Fibroblast of skin of right biceps (primary cell): ENCODE data around the gene PTK6.
"Not testable (repeated sequence)": the region's sequence is repeated elsewhere in the genome, so short reads cannot be mapped to it uniquely, and the experiment has no call there.

Experiments used
- DNase-seq: peaks from one replicate; pipeline ENCODE4 v3.0.0-alpha.2; 2013

PTK6 gene

GRCh38 chr20:63491635-63492230, 45.4 kb downstream of the PTK6 start:
- no peak for DNase-seq

- no peak for DNase-seq
These were observed 46.1 kb downstream of the PTK6 start for GRCh38 chr20:63491078-63491477.

DNA sequence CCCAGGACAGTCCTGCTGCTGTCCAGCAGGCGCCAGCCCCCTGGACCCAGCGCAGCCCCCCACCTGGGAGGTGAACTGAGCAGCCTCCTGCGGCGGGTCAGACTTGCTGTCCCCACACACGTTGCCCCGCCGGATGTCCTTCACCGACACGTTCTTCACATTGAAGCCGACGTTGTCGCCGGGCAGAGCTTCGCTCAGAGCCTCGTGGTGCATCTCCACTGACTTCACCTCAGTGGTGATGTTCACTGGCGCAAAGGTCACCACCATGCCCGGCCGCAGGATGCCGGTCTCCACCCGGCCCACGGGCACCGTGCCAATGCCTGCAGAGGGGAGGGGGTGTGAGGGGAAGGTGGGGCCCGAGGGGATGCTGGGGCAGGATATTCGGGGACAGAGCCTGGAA, 46.8 kb downstream of the PTK6 start:
- no peak for DNase-seq

DNA sequence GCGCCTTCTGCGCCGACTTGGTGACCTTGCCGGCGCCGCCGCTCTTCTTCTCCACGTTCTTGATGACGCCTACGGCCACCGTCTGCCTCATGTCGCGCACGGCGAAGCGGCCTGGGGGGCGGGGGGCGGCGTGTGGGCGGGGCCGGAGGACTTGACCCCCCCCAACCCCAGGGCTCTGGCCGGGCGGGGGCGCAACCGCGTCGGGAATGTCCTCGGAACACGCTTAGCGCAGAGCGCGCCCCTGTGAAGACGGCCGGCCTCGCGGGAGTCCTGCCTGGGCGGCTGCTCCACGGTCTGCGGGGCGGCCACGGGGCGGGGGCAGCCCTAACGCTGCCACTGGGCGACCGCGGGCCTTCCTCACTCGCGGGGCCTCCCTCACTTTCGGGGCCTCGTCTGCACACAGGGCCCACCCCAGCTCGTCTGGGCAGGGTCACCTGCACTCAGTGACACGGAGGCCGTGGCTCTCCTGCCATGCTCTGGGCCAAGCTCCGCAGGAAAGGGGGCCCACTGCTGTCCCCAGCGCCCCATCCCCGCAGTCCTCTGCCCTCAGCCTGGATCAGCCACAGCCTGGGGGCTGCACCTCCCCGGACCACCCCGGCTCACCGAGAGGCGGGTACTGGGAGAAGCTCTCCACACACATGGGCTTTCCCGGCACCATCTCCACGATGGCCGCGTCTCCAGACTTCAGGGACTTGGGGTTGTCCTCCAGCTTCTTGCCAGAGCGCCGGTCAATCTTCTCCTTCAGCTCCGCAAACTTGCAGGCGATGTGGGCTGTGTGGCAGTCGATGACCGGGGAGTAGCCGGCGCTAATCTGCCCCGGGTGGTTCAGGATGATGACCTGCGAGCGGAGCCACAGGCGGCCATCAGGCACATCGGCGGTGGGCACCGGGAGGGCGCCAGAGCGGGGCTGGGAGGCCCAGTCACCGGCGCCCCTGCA, 48.6 kb downstream of the PTK6 start:
- no peak for DNase-seq

DNA sequence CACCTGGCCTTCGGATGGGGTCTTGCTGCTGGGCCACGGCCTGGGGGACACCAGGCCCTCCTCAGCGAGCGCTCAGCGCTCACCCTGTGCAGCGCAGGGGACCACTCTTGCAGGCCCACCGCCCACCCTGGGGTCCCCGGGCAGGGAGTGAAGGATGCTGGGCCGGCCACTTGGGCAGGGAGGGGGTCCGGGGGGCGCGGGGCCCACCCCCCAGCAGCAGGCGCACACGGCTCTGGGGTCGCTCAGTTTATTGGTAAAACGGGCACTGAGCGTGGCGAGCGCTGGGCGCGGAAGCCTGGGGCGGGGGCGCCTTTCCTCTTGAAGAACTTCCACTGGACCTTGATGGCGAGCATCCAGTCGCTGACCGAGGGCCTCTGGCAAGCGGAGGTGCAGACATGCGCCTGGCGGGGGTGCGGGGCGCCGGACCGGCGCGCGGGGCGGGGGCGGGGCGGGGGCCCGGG, 49.4 kb downstream of the PTK6 start:
- no peak for DNase-seq

GRCh38 chr20:63487116-63487764, 49.9 kb downstream of the PTK6 start:
- no peak for DNase-seq

DNA sequence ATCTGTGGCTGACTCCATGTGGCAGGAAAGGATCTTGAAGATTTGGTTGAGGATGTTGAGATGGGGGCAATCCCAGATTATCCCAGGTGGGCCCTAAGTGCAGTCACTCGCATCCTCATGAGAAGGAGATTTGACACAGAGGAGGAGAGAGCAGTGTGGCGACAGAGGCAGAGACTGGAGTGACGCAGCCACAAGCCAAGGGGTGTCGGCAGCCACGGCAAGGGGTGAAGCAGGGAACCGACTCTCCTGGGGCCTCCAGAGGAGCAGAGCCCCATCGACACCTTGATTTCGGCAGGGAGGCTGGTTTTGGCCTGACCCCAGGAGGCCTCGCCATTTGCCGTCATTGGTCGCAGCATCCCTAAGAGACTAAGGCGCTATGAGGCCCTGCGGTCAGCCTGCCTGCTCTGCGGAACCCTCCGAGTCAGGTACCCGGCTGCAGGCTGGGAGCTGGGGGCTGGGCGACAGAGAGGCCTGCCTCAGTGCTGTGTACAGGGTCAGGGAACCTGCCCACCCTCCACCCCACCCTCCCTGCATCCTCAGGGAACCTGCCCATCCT, 50.8 kb downstream of the PTK6 start:
- no peak for DNase-seq

GRCh38 chr20:63484651-63485403, 52.3 kb downstream of the PTK6 start:
- DNase-seq, result no peak

DNA sequence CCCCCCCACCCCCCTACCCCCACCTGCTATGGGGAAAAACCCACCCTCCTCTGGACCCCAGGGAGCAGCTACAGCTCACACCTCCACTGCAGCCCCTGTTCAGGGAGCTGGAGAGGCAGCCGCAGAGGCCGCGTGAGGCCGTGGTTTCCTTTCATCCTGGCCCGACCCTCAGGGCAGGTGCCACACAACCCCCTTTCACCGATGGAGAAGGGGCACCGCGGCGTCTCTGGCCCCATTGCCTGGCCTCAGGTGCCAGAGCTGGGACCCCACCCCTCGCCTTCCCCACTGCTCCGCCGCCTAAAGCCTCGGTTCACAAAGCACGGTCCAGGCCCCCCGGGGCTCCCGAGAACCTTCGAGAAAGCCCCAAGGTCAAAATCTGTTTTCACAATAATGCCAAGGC, 52.9 kb downstream of the PTK6 start:
- DNase-seq, result no peak

GRCh38 chr20:63483834-63484233, 53.3 kb downstream of the PTK6 start:
- DNase-seq, result no peak

DNA sequence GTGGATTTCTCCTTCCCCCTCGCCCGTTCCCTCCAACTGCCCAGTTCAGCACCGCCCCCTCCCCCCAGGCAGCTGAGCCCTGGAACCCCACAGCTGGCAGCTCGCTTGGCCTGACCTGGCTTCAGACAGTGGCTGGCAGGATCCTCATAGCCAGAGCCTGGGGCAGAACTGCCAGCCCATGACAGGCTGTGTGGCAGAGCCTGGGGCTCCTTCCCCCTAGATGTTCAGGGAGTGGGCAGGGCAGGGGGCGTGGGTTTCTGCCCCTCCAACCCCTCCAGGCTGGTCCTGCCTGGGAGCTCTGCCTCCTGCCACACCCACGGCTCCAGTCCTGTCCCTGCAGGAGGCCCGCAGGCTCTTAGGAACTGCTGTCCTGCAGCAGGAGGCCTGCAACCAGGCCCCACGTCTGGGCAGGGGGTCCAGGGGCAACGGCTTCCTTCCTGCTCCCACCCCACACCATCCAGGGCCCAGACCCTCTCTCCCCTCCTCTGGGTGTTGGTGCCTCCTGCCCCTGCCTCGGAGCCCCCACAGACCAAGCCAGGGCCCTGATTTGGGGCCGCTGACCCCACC, 55.1 kb downstream of the PTK6 start:
- DNase-seq, result no peak

DNA sequence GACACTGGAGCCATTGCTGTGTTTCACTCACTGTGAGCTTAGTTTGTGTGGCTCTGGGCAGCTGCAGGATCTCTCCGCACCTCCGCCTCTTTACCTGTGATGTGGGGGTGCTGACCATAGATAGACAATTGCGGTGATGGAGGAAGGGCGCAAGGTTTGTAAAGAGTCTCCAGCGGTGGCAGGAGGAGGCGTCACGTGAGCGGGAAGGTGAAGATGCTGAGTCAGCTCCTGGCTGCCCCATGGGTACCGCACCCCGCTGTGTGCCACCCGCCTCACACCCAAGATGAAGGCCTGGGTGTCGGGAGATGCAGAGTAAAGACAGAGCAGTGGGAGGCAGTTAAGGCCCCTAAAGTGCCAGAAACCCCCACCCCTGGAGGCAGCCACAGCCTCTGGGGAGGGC, 55.7 kb downstream of the PTK6 start:
- DNase-seq, result no peak

DNA sequence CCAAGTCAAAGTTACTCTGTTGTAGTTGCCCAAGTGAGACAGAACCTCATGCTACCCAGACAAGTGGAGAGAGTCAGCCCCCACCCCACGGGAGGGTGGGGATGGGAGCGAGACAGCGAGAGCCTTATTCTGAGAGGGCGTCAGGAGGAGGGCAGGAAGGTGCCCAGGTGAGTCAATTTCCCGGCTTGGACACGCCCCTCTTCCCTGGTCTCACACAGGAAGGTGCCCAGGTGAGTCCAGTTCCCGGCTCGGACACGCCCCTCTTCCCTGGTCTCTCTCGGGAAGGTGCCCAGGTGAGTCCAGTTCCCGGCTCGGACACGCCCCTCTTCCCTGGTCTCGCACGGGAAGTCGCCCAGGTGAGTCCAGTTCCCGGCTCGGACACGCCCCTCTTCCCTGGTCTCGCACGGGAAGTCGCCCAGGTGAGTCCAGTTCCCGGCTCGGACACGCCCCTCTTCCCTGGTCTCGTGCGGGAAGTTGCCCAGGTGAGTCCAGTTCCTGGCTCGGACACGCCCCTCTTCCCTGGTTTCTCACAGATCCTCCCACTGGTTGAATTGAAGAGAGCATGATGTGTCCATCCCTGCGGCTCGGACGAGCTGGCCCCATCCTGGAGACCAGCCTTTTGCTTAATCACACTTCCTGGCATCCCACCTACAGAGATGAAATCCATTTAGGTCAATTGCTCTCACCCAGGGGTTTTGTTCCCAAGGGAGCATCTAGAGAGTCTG, 57.3 kb downstream of the PTK6 start:
- DNase-seq, result not testable (repeated sequence)

GRCh38 chr20:63478346-63479302, 58.6 kb downstream of the PTK6 start:
- DNase-seq, result no peak
